Thymus (tissue), 11 donors: Measurements from ENCODE around the gene TSNAX. TPM values are rescaled to one million over a fixed set of nuclear protein-coding genes. Genes with fewer than 3 reads are reported as not detected.

ENCODE experiments used
- DNase-seq, 9 donors: peaks; one replicate each; pipeline ENCODE4 v3.0.0-alpha.2; 2013; ENCODE audit warnings: low spot score in 9 of 9, low read depth in 6 of 9, missing footprints in 1 of 9
- H3K27ac ChIP-seq, 2 donors: one replicate each; pipeline ENCODE4 v1.5.1; 2013; ENCODE audit warnings: control low read depth in 1 of 2, low read depth in 1 of 2, low read length in 1 of 2, mild to moderate bottlenecking in 1 of 2, moderate library complexity in 1 of 2
- H3K27me3 ChIP-seq, 2 donors: one replicate each; pipeline ENCODE4 v1.5.1; 2013; ENCODE audit warnings: low read length in 1 of 2; ENCODE audit not compliant: control insufficient read depth in 2 of 2, insufficient read depth in 1 of 2
- H3K36me3 ChIP-seq, 2 donors: one replicate each; pipeline ENCODE4 v1.5.1; 2013; ENCODE audit warnings: low read length in 1 of 2, mild to moderate bottlenecking in 1 of 2, moderate library complexity in 1 of 2; ENCODE audit not compliant: control insufficient read depth in 2 of 2, insufficient read depth in 2 of 2
- H3K4me1 ChIP-seq, 2 donors: one replicate each; pipeline ENCODE4 v1.5.1; 2013; ENCODE audit warnings: low read length in 2 of 2; ENCODE audit not compliant: control insufficient read depth in 2 of 2, insufficient read depth in 2 of 2
- H3K4me3 ChIP-seq, 2 donors: one replicate each; pipeline ENCODE4 v1.5.1; 2013; ENCODE audit warnings: low read length in 2 of 2, control low read depth in 1 of 2, mild to moderate bottlenecking in 1 of 2
- H3K9me3 ChIP-seq, 2 donors: one replicate each; pipeline ENCODE4 v1.5.1; 2013; ENCODE audit warnings: low read length in 1 of 2, mild to moderate bottlenecking in 1 of 2; ENCODE audit not compliant: control insufficient read depth in 2 of 2, insufficient read depth in 1 of 2
- WGBS: extraction: QIAGEN DNeasy Blood & Tissue Kit; methylation state at CpG from one replicate; pipeline ENCODE4 v1.1.7; 2013; 5-methylcytosine and 5-hydroxymethylcytosine counted together
- polyA plus RNA-seq: library from polyadenylated mRNA; stranded (reverse); fragments of 200-250 nt; gene quantifications from one replicate; pipeline ENCODE4 v1.2.3, GENCODE V29; 2013
- total RNA-seq: library from RNA; stranded (reverse); fragments of 120-200 nt; gene quantifications from one replicate; pipeline ENCODE4 v1.2.4, GENCODE V29; 2013
- donor health status: healthy.

The TSNAX gene
- total and polyA plus RNA-seq, 2 donors = 36.4 to 36.9 TPM

- Histone ChIP-seq H3K27ac (no peak overlapping the region), H3K36me3 (peaks cover 0 to 11% of the 10 kb centered on the region in 2 donors), H3K4me3 (no peak overlapping the region), H3K9me3 (no peaks in the 10 kb centered on the region), H3K27me3 (no peaks in the 10 kb centered on the region), H3K4me1 (no peaks in the 10 kb centered on the region)
- 97% methylated on average over 4 of the region's 4 CpGs for WGBS
- no peak for DNase-seq
These were observed 21.4 kb downstream of the TSNAX start for GRCh38 chr1:231549733-231550447.

GRCh38 chr1:231550448-231550781, 21.9 kb downstream of the TSNAX start:
- H3K27ac ChIP-seq = no peak overlapping the region
- H3K27me3 ChIP-seq = no peaks in the 10 kb centered on the region
- no peaks in the 10 kb centered on the region for H3K9me3 ChIP-seq
- no peak overlapping the region for H3K4me3 ChIP-seq
- peaks cover 0 to 9% of the 10 kb centered on the region in 2 donors for H3K36me3 ChIP-seq
- H3K4me1 ChIP-seq = no peaks in the 10 kb centered on the region
- DNase-seq = peak in 3 of 9 donors; percentile 7 to 37 (median 10)
- WGBS = 68% methylated on average over 2 of the region's 2 CpGs

- no peak for DNase-seq
- H3K27ac ChIP-seq = no peak overlapping the region
These were observed 24.9 kb downstream of the TSNAX start for GRCh38 chr1:231553320-231553719.

GRCh38 chr1:231554969-231555368, 26.5 kb downstream of the TSNAX start:
- no peak for DNase-seq
- Histone ChIP-seq H3K4me1 (no peaks in the 10 kb centered on the region), H3K27ac (no peak overlapping the region), H3K36me3 (peaks cover 4 to 7% of the 10 kb centered on the region in 2 donors), H3K9me3 (no peaks in the 10 kb centered on the region), H3K4me3 (no peak overlapping the region), H3K27me3 (no peaks in the 10 kb centered on the region)
- 93% methylated on average over 2 of the region's 2 CpGs for WGBS

More at GRCh38 chr1:231553320-231553719, 24.9 kb downstream of the TSNAX start:
- no peak overlapping the region for H3K4me3 ChIP-seq
- H3K36me3 ChIP-seq = peaks cover 4 to 7% of the 10 kb centered on the region in 2 donors
- no peaks in the 10 kb centered on the region for H3K4me1 ChIP-seq
- H3K27me3 ChIP-seq = no peaks in the 10 kb centered on the region
- H3K9me3 ChIP-seq = no peaks in the 10 kb centered on the region
- WGBS = 96% methylated on average over 2 of the region's 2 CpGs

GRCh38 chr1:231557411-231557810, 28.9 kb downstream of the TSNAX start:
- Histone ChIP-seq H3K27me3 (no peaks in the 10 kb centered on the region), H3K27ac (no peak overlapping the region), H3K4me1 (no peaks in the 10 kb centered on the region), H3K9me3 (no peaks in the 10 kb centered on the region), H3K36me3 (peaks cover 4 to 8% of the 10 kb centered on the region in 2 donors), H3K4me3 (no peak overlapping the region)
- WGBS = 96% methylated on average over 1 of the region's 1 CpG
- no peak for DNase-seq

- no peak overlapping the region for H3K27ac ChIP-seq
- no peaks in the 10 kb centered on the region for H3K27me3 ChIP-seq
- H3K36me3 ChIP-seq = peaks cover 4 to 8% of the 10 kb centered on the region in 2 donors
- H3K4me1 ChIP-seq = no peaks in the 10 kb centered on the region
- 84% methylated on average over 3 of the region's 3 CpGs for WGBS
- no peaks in the 10 kb centered on the region for H3K9me3 ChIP-seq
- no peak overlapping the region for H3K4me3 ChIP-seq
- DNase-seq = no peak
These were observed 29.6 kb downstream of the TSNAX start for GRCh38 chr1:231557898-231558707.

GRCh38 chr1:231558708-231559185, 30.3 kb downstream of the TSNAX start:
- Histone ChIP-seq H3K27ac (no peak overlapping the region), H3K9me3 (no peaks in the 10 kb centered on the region), H3K36me3 (peaks cover 4 to 9% of the 10 kb centered on the region in 2 donors), H3K27me3 (no peaks in the 10 kb centered on the region), H3K4me1 (no peaks in the 10 kb centered on the region), H3K4me3 (no peak overlapping the region)
- WGBS = 98% methylated on average over 2 of the region's 2 CpGs
- no peak for DNase-seq

GRCh38 chr1:231561647-231562383, 33.3 kb downstream of the TSNAX start:
- peaks cover 12 to 15% of the 10 kb centered on the region in 2 donors for H3K36me3 ChIP-seq
- DNase-seq = no peak
- 99% methylated on average over 3 of the region's 3 CpGs for WGBS

GRCh38 chr1:231563247-231563646, 34.8 kb downstream of the TSNAX start:
- no peaks in the 10 kb centered on the region for H3K4me1 ChIP-seq
- 98% methylated on average over 2 of the region's 2 CpGs for WGBS
- no peak overlapping the region for H3K4me3 ChIP-seq
- H3K9me3 ChIP-seq = no peaks in the 10 kb centered on the region
- no peak for DNase-seq
- no peak overlapping the region for H3K27ac ChIP-seq
- H3K27me3 ChIP-seq = no peaks in the 10 kb centered on the region
- peaks cover 8 to 13% of the 10 kb centered on the region in 2 donors for H3K36me3 ChIP-seq

More at GRCh38 chr1:231561647-231562383, 33.3 kb downstream of the TSNAX start:
- H3K4me1 ChIP-seq = no peaks in the 10 kb centered on the region
- no peak overlapping the region for H3K27ac ChIP-seq
- no peaks in the 10 kb centered on the region for H3K27me3 ChIP-seq
- H3K9me3 ChIP-seq = no peaks in the 10 kb centered on the region
- no peak overlapping the region for H3K4me3 ChIP-seq
